Measurements from ENCODE around the gene BAIAP2.

The BAIAP2 gene

DNA sequence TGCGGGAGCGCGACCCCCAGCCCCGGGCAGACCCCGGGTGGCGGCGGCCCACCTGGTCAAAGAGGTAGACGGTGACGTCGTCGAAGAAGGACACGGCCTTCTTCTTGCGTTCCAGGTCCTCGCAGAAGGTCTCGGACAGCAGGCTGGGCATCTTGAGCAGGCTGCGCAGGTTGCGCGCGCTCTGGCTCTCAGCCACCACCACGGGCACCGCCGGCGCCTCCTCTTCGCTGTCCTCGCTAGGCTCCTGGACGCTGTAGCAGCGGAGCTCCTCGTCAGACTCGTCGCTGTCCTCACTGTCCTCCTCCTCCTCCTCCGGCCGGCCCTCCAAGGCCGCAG is 85.2 kb downstream of the BAIAP2 start:
- Histone ChIP-seq H3K36me3 (replicated peaks; ENCODE audit: insufficient read depth, low read length) (no peaks in the 10 kb centered on the region), H2AFZ (ENCODE audit: low read length) (no peak overlapping the region), H3K9me2 (replicated peaks; ENCODE audit: insufficient read depth, low read length) (no peaks in the 10 kb centered on the region), H3K9ac (ENCODE audit: low read length) (no peak overlapping the region), H3K27ac (ENCODE audit: low read length) (no peak overlapping the region), H3K4me3 (ENCODE audit: low read length) (no peak overlapping the region), H3F3A (ENCODE audit: insufficient read depth, low read length) (no peaks in the 10 kb centered on the region), H3K9me3 (replicated peaks; ENCODE audit: insufficient read depth, low read length) (no peaks in the 10 kb centered on the region), H3K4me2 (ENCODE audit: low read depth, low read length) (no peak overlapping the region), H3K79me2 (ENCODE audit: low read length) (no peaks in the 10 kb centered on the region), H3K27me3 (replicated peaks; ENCODE audit: insufficient read depth, low read length) (peaks cover 60% of the 10 kb centered on the region), H3K4me1 (ENCODE audit: low read length) (no peaks in the 10 kb centered on the region), H4K20me1 (ENCODE audit: insufficient read depth, low read length) (no peaks in the 10 kb centered on the region)
- no peak for DNase-seq
- TF ChIP-seq EZH2phosphoT487 (IDR thresholded peaks at IDR 0.05; ENCODE audit: low read length) = no peak
- no peak for TF ChIP-seq EZH2 (optimal IDR thresholded peaks at IDR 0.05; ENCODE audit: low read depth, low read length)
- TF ChIP-seq, protein P1, sequence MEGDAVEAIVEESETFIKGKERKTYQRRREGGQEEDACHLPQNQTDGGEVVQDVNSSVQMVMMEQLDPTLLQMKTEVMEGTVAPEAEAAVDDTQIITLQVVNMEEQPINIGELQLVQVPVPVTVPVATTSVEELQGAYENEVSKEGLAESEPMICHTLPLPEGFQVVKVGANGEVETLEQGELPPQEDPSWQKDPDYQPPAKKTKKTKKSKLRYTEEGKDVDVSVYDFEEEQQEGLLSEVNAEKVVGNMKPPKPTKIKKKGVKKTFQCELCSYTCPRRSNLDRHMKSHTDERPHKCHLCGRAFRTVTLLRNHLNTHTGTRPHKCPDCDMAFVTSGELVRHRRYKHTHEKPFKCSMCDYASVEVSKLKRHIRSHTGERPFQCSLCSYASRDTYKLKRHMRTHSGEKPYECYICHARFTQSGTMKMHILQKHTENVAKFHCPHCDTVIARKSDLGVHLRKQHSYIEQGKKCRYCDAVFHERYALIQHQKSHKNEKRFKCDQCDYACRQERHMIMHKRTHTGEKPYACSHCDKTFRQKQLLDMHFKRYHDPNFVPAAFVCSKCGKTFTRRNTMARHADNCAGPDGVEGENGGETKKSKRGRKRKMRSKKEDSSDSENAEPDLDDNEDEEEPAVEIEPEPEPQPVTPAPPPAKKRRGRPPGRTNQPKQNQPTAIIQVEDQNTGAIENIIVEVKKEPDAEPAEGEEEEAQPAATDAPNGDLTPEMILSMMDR (IDR thresholded peaks at IDR 0.05; ENCODE audit: low read length) = no peak

DNA sequence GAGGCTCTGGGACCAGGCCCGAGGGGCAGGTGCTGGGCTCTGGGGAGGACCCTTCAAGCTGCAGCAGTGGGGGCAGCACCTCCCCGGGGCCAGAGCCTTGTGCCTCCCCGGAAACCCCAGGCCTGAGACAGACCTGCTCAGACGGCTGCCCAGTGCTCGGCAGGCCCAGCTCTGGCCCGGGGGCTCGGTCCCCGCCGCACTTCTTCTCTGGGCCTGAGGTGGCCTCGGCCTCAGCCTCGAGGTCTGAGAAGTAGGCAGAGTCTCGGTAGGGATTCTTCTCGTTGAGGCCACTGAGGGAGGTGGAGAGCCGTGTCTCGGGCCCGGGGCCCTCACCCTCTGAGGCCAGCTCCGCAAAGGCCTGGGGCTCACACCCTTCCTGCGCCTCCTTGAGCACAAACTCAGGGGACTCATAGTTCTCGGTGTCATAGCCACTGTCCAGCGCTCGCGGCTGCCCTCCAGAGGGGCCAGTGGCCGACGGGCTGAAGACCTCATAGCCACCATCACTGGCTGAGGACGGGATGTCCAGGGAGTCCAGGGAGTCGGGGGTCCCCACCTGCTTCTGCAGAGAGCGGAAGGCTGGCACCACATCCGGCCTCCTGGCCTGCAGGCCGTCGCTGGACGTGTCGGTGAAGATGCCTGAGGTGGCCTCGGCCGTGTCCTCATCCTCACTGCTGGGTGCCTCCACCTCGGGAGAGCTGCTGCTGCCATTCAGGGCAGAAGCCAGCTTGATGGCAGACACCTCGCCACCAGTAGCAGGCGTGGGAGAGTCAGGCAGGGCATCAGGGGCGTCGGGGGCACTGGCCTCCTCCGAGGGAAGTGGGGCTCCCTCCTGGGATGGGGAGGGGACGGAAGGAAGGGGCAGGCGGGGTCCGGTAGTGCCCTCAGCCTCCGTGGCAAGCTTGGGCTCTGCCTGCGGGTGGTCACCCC is 86.0 kb downstream of the BAIAP2 start:
- Histone ChIP-seq H2AFZ (ENCODE audit: low read length) (no peak overlapping the region), H3K27me3 (replicated peaks; ENCODE audit: insufficient read depth, low read length) (peaks cover 58% of the 10 kb centered on the region), H3K4me1 (ENCODE audit: low read length) (no peaks in the 10 kb centered on the region), H3K36me3 (replicated peaks; ENCODE audit: insufficient read depth, low read length) (no peaks in the 10 kb centered on the region), H3K4me2 (ENCODE audit: low read depth, low read length) (no peak overlapping the region), H3K27ac (ENCODE audit: low read length) (no peak overlapping the region), H3K9me3 (replicated peaks; ENCODE audit: insufficient read depth, low read length) (no peaks in the 10 kb centered on the region), H3K9me2 (replicated peaks; ENCODE audit: insufficient read depth, low read length) (no peaks in the 10 kb centered on the region), H3K4me3 (ENCODE audit: low read length) (no peak overlapping the region), H4K20me1 (ENCODE audit: insufficient read depth, low read length) (no peaks in the 10 kb centered on the region), H3K9ac (ENCODE audit: low read length) (no peak overlapping the region), H3K79me2 (ENCODE audit: low read length) (no peaks in the 10 kb centered on the region), H3F3A (ENCODE audit: insufficient read depth, low read length) (no peaks in the 10 kb centered on the region)
- no peak for DNase-seq
- TF ChIP-seq, protein P1 (IDR thresholded peaks at IDR 0.05; ENCODE audit: low read length) = no peak
- TF ChIP-seq EZH2 (optimal IDR thresholded peaks at IDR 0.05; ENCODE audit: low read depth, low read length) = no peak
- no peak for TF ChIP-seq EZH2phosphoT487 (IDR thresholded peaks at IDR 0.05; ENCODE audit: low read length)

DNA sequence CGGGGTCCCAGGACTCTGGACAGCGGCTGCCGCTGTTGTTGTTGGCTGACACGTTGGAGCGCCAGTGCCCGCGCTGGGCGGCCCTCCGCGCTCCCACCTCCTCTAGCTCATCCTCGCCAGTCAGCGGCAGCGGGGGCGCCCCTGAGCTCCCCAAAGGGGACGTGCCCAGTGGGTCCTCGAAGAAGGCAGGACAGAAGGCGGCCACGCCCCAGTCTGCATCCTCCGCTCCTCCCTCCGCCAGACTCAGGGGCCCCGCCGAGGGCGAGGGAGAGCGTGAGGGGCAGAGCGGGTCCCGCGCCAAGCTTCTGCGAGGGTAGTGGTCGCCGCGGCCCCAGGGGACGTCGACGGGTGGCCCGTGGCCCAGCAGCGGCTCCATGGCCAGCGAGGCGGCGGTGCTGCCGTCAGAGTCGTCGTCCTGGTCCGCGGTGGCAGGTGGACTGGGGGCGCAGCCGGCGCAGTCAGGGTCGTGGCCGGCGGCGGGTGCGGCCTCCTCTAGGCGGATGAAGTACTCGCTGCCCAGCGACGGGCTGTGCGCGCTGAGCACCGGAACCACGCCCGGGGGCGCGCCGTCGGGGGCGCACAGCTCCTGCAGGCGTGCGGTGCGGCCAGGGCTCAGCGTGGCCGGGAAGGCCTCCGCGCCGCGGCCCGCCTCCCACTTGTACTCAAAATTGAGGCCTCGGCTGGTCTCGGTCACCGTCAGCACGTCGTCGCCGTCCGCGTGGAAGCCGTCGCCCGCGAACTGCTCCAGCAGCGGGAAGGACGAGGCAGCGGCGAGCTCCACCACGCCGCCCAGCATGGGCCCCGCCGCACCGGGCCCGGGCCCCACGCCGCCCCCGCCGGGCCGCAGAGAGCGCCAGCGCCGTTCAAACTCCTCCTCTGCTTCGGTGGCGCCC is 87.1 kb downstream of the BAIAP2 start:
- H3K4me1 ChIP-seq (ENCODE audit: low read length) = no peaks in the 10 kb centered on the region
- H3K9me2 ChIP-seq (replicated peaks; ENCODE audit: insufficient read depth, low read length) = no peaks in the 10 kb centered on the region
- H3K27me3 ChIP-seq (replicated peaks; ENCODE audit: insufficient read depth, low read length) = peaks cover 56% of the 10 kb centered on the region
- H3K4me2 ChIP-seq (ENCODE audit: low read depth, low read length) = no peak overlapping the region
- H3K36me3 ChIP-seq (replicated peaks; ENCODE audit: insufficient read depth, low read length) = no peaks in the 10 kb centered on the region
- H3F3A ChIP-seq (ENCODE audit: insufficient read depth, low read length) = no peaks in the 10 kb centered on the region
- H3K9ac ChIP-seq (ENCODE audit: low read length) = no peak overlapping the region
- no peaks in the 10 kb centered on the region for H3K9me3 ChIP-seq (replicated peaks; ENCODE audit: insufficient read depth, low read length)
- TF ChIP-seq, protein P1 (IDR thresholded peaks at IDR 0.05; ENCODE audit: low read length) = no peak
- no peak for TF ChIP-seq EZH2phosphoT487 (IDR thresholded peaks at IDR 0.05; ENCODE audit: low read length)
- TF ChIP-seq EZH2 (optimal IDR thresholded peaks at IDR 0.05; ENCODE audit: low read depth, low read length) = no peak
- no peak overlapping the region for H3K4me3 ChIP-seq (ENCODE audit: low read length)
- H3K79me2 ChIP-seq (ENCODE audit: low read length) = no peaks in the 10 kb centered on the region
- no peak overlapping the region for H2AFZ ChIP-seq (ENCODE audit: low read length)
- no peak overlapping the region for H3K27ac ChIP-seq (ENCODE audit: low read length)
- no peak for DNase-seq
- no peaks in the 10 kb centered on the region for H4K20me1 ChIP-seq (ENCODE audit: insufficient read depth, low read length)
